GM21528 (cell line): Measurements from ENCODE around the gene NDEL1.
"Not testable (repeated sequence)": the region's sequence is repeated elsewhere in the genome, so short reads cannot be mapped to it uniquely, and the experiment has no call there.

Experiments
- ATAC-seq: cut with Tn5 transposase; IDR thresholded peaks from one replicate; pipeline ENCODE4 v1.9.1; 2021; ENCODE audit warnings: mild to moderate bottlenecking, moderate library complexity; ENCODE audit not compliant: unreplicated experiment, low FRiP score

NDEL1 gene

GRCh38 chr17:8435245-8436168 is at the start of gene NDEL1:
TSS of gene NDEL1 (plus strand) at chr17:8435884. CDS start at chr17:8444272, 8,388 bp downstream.
- ATAC-seq = peak; percentile 95

GRCh38 chr17:8386841-8387240 is 48.8 kb upstream of the NDEL1 start:
- ATAC-seq = no peak

- no peak for ATAC-seq
Measured at GRCh38 chr17:8387914-8388651, 47.6 kb upstream of the NDEL1 start.

- ATAC-seq = no peak
Measured at GRCh38 chr17:8391711-8392110, 44.0 kb upstream of the NDEL1 start.

GRCh38 chr17:8392274-8392673 is 43.4 kb upstream of the NDEL1 start:
- no peak for ATAC-seq

- ATAC-seq = no peak
Measured at GRCh38 chr17:8392674-8393469, 42.8 kb upstream of the NDEL1 start.

GRCh38 chr17:8393470-8394231 is 42.0 kb upstream of the NDEL1 start:
- ATAC-seq = no peak

- ATAC-seq = not testable (repeated sequence)
Measured at GRCh38 chr17:8394497-8394896, 41.2 kb upstream of the NDEL1 start.

- ATAC-seq = no peak
Measured at GRCh38 chr17:8397636-8398035, 38.0 kb upstream of the NDEL1 start, which contains the start of gene RNF222. TSS of gene RNF222 (minus strand) at chr17:8397827. CDS start at chr17:8393461, 4,366 bp downstream.

GRCh38 chr17:8398980-8399379 is 36.7 kb upstream of the NDEL1 start:
- ATAC-seq = no peak

GRCh38 chr17:8401107-8401506 is 34.6 kb upstream of the NDEL1 start:
- no peak for ATAC-seq

GRCh38 chr17:8402921-8403536 is 32.7 kb upstream of the NDEL1 start:
- no peak for ATAC-seq

GRCh38 chr17:8405499-8406016 is 30.1 kb upstream of the NDEL1 start:
- no peak for ATAC-seq

GRCh38 chr17:8406174-8406573 is 29.5 kb upstream of the NDEL1 start:
- no peak for ATAC-seq

GRCh38 chr17:8408371-8408770 is 27.3 kb upstream of the NDEL1 start:
- ATAC-seq = no peak

GRCh38 chr17:8409966-8410882 is 25.5 kb upstream of the NDEL1 start:
- ATAC-seq = no peak

GRCh38 chr17:8410883-8411238 is 24.8 kb upstream of the NDEL1 start:
- no peak for ATAC-seq

- ATAC-seq = no peak
Measured at GRCh38 chr17:8412089-8412488, 23.6 kb upstream of the NDEL1 start.
